Retinal pigment epithelial cell (primary cell): ENCODE data around the gene CRISP3.

Experiments used
- DNase-seq: peaks from one replicate; pipeline ENCODE4 v3.0.0-alpha.2; 2010; ENCODE audit warnings: low read depth
- H3K4me3 ChIP-seq: 2 replicates; pipeline ENCODE4 v1.5.1; 2011; ENCODE audit warnings: mild to moderate bottlenecking, low read length, control low read depth, moderate library complexity
- CTCF ChIP-seq: conservative IDR thresholded peaks from 2 replicates; pipeline ENCODE4 v1.5.1; 2011; ENCODE audit warnings: low read depth, low read length, control low read depth, inconsistent platforms

CRISP3 gene

DNA sequence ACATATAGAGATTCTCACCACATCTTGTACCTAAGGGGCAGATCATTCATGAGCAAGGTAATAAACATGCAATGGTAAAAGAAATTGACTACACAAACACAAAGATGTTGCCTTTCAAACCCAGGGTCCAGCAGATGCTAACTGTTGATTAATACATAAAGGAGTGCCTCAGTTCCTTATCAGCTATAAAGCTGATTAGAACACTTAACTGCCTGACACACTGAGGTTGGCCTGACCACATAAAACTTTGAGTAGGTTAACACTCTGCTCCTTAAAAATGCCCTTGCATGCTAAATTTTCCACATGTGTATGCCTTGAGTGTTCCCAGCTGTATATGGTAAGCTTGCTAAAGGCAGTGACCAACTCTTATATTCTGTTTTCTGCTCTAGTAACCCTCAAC lies 45.7 kb downstream of the CRISP3 start:
- TF ChIP-seq CTCF, result no peak
- DNase-seq, result no peak
- H3K4me3 ChIP-seq, result no peak overlapping the region

DNA sequence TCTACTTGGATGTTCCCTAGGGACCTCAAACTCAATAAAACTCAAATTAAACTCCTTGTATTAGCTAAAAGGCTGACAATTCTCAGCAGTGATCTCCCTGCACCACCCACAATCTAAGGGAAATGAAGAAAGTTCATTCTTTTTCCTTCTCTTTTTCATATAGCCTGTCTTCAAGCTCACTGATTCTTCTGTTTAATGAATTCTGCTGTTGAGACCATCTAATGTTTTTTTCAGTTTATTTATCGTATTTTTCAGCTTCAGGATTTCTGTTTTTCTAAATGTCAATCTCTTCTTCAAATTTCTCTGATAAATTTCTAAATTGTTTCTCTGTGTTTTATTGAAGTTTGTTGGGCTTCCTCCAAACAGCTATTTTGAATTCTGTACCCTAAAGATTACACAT lies 50.7 kb downstream of the CRISP3 start:
- TF ChIP-seq CTCF, result no peak
- DNase-seq, result no peak
- no peak overlapping the region for H3K4me3 ChIP-seq

DNA sequence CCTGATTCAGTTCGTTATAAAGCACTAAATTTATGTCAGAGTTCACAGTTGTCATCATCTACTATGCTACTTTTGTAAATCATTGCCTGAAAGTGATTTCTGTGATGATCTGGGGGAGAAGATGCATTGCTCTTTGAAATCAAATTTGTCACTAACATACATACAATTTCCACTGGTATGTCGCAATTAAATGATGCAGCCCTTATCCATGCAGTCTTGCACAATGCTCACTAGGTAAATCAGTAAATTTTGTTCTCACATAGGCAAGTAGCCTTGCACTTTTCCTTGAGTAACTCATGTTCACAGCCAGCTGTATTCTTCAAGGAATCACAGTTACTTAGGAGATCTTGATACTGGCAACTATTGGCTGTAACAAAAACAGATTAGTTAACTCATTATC lies 51.7 kb downstream of the CRISP3 start:
- DNase-seq, result no peak
- no peak overlapping the region for H3K4me3 ChIP-seq
- TF ChIP-seq CTCF, result no peak
